Measurements from ENCODE around the gene CCDC88C.
"Not testable (repeated sequence)": the region's sequence is repeated elsewhere in the genome, so short reads cannot be mapped to it uniquely, and the experiment has no call there.

Gene CCDC88C

DNA sequence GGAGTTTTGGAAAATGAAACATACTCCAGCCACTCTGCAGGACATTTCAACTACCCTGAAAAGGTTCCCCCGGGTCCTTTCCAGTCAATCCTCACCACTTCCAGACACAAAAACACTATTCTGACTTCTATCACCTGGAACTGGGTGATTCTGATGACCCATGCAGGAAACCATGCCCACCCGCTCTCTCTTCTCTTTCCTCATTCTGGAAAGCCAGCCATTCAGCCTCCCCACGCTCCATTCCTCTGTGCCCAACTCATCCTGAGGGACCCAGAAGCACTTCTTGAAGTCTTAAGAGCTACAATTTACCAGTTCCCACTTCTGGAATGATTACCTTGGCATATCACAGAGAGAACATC, 3.2 kb downstream of the CCDC88C start:
- H3K36me3 ChIP-seq (ENCODE audit: control insufficient read depth, insufficient read depth, low read length) = no peaks in the 10 kb centered on the region
- no peaks in the 10 kb centered on the region for H3K27me3 ChIP-seq (ENCODE audit: control insufficient read depth, insufficient read depth, low read length)
- H3K4me3 ChIP-seq (ENCODE audit: low read length) = no peak overlapping the region
- no peak overlapping the region for H3K27ac ChIP-seq (ENCODE audit: low read depth, low read length)
- H3K9ac ChIP-seq (ENCODE audit: low read length) = no peak overlapping the region
- peaks cover 5% of the 10 kb centered on the region for H3K4me1 ChIP-seq (ENCODE audit: control insufficient read depth, insufficient read depth, low read length)

DNA sequence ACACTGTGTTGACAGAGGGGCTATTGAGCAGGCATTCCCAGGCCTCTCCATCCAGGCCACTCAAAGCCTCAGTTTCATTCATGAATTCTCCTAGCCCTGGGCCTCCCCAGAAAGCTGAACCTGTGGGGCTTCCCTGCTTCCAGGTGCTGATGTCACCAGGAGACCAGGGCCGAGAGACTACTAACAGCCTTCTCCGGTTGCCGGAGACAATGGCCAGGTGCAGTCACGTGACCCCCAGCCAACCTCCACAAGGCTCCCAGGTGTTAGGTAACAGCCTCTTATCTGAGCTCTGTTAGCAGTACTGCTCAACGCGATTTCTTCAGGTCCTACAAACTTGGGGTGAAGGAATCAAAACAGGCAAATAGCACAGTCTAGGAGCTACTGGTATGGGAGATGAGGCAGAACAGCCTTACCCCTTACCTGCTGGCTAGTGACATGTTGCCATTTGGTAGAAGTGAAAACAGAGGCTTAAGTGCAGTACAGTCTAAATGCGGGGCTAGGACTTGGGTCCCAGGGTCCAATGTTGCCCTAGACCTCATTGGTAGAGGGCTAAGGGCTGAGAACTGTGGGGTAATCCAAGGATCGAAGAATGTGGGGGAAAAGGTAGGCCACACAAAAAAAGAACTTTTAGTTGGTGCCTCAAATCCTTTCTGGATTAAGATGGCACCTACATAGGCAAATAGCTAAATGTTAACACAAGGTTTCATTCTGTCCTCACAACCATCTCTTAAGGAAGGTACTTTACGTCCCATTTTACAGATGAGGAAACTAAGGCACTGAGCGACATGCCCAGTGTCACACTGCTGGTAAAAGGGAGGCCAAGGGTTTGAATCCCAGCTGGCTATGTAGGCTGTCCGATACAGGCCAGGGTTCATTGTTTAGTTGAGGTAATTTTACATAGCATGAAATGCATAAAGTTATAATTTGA, 3.8 kb downstream of the CCDC88C start:
- H3K4me1 ChIP-seq (ENCODE audit: control insufficient read depth, insufficient read depth, low read length) = peaks cover 5% of the 10 kb centered on the region
- no peak overlapping the region for H3K4me3 ChIP-seq (ENCODE audit: low read length)
- no peaks in the 10 kb centered on the region for H3K36me3 ChIP-seq (ENCODE audit: control insufficient read depth, insufficient read depth, low read length)
- no peak overlapping the region for H3K27ac ChIP-seq (ENCODE audit: low read depth, low read length)
- no peaks in the 10 kb centered on the region for H3K27me3 ChIP-seq (ENCODE audit: control insufficient read depth, insufficient read depth, low read length)
- no peak overlapping the region for H3K9ac ChIP-seq (ENCODE audit: low read length)

DNA sequence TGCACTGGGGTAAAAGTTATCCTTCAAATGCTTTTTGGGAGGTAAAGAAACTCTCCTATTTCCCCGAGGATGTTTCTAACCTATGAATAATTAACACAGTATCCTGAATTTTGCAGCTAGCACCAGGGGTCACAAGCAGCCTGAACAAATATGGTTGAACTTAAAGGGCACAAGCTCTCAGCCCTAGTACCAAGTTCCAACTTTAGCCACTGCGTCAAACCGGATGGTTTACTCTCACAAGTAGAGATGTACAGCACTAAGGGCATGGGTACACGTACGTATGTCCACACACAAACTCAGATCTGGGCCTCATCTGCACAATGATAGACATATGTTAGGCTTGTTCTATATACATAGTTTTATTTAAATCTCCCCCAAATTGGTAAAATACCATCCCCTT, 4.7 kb downstream of the CCDC88C start:
- Histone ChIP-seq H3K4me1 (ENCODE audit: control insufficient read depth, insufficient read depth, low read length) (no peaks in the 10 kb centered on the region), H3K27ac (ENCODE audit: low read depth, low read length) (no peak overlapping the region), H3K36me3 (ENCODE audit: control insufficient read depth, insufficient read depth, low read length) (no peaks in the 10 kb centered on the region), H3K27me3 (ENCODE audit: control insufficient read depth, insufficient read depth, low read length) (no peaks in the 10 kb centered on the region), H3K9ac (ENCODE audit: low read length) (no peak overlapping the region), H3K4me3 (ENCODE audit: low read length) (no peak overlapping the region)

- Histone ChIP-seq H3K27ac (ENCODE audit: low read depth, low read length) (no peak overlapping the region), H3K36me3 (ENCODE audit: control insufficient read depth, insufficient read depth, low read length) (peaks cover 5% of the 10 kb centered on the region), H3K27me3 (ENCODE audit: control insufficient read depth, insufficient read depth, low read length) (no peaks in the 10 kb centered on the region), H3K9ac (ENCODE audit: low read length) (no peak overlapping the region), H3K4me3 (ENCODE audit: low read length) (no peak overlapping the region), H3K4me1 (ENCODE audit: control insufficient read depth, insufficient read depth, low read length) (no peaks in the 10 kb centered on the region)
Measured at GRCh38 chr14:91410771-91411536, 6.7 kb downstream of the CCDC88C start.

DNA sequence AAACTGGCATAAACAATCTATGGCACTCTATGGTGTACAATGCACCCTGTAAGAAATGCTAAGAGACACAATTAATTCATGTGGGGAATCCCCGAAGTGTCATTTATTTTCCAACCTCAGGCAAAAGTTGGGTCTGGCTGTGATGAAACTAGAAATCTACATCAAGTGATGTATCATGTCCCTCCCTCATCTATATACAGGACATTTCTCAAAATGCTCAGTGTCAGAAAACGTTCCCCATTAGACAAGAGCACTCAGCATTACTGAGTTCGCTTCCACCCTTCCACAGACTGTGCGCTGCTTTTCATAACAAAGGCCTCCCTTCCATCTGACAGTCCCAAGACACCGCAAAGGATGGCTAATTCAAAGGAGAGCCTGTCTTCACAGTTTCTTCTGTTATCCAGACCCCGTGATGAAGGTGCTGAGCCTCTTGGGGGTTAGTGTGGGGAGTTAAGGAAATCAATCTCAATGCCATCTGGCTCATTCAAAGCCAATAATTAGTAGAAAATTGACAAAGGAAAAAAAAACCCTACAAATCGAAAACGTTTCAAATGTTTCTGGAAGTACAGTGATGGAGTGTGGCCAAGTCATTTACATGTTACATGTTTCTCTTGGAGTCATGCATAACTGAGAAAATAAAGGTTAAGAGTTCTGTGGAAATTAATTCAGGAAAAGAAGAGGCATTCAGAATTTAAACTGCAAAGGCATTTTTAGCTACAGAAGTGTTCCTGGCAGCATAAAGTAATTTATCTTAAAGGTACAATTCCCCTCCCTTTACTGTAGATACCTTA, 7.5 kb downstream of the CCDC88C start:
- Histone ChIP-seq H3K4me3 (ENCODE audit: low read length) (no peak overlapping the region), H3K9ac (ENCODE audit: low read length) (no peak overlapping the region), H3K4me1 (ENCODE audit: control insufficient read depth, insufficient read depth, low read length) (no peaks in the 10 kb centered on the region), H3K36me3 (ENCODE audit: control insufficient read depth, insufficient read depth, low read length) (peaks cover 5% of the 10 kb centered on the region), H3K27ac (ENCODE audit: low read depth, low read length) (no peak overlapping the region), H3K27me3 (ENCODE audit: control insufficient read depth, insufficient read depth, low read length) (no peaks in the 10 kb centered on the region)

DNA sequence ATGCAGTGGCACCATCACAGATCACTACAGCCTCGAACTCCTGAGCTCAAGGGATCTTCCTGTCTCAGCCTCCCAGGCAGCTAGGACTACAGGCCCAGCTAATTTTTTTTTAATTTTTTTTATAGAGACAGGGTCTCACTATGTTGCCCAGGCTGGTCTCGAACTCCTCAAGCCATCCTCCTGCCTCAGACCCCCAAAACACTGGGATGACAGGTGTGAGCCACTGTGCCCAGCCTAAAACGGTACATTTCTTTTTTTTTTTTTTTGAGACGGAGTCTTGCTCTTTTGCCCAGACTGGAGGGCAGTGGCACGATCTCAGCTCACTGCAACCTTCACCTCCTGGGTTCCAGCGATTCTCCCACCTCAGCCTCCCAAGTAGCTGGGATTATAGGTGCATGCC, 8.4 kb downstream of the CCDC88C start:
- not testable (repeated sequence) for H3K9ac ChIP-seq (ENCODE audit: low read length); H3K27me3 ChIP-seq (ENCODE audit: control insufficient read depth, insufficient read depth, low read length); H3K4me3 ChIP-seq (ENCODE audit: low read length); H3K27ac ChIP-seq (ENCODE audit: low read depth, low read length); H3K36me3 ChIP-seq (ENCODE audit: control insufficient read depth, insufficient read depth, low read length); H3K4me1 ChIP-seq (ENCODE audit: control insufficient read depth, insufficient read depth, low read length)

DNA sequence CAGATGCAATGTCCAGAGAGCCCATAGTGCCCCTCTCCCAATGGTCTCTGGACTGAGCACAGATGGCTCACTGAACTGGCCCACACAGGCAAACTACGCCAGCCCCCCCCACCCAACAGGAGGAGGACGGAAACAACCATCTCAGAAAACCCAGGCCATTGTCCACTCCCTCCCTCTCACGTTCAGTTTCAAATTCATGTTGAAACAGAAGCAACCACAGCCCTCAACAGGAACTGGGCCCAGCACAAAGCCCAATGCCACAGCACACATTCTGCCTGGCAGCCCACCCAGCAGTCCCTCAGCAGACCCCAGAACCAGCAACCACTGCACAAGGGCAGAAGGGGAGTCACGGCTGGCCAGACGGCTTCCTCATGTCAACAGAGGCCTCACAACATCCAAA, 10.6 kb downstream of the CCDC88C start:
- no peaks in the 10 kb centered on the region for H3K4me1 ChIP-seq (ENCODE audit: control insufficient read depth, insufficient read depth, low read length)
- peaks cover 5% of the 10 kb centered on the region for H3K36me3 ChIP-seq (ENCODE audit: control insufficient read depth, insufficient read depth, low read length)
- H3K27ac ChIP-seq (ENCODE audit: low read depth, low read length) = no peak overlapping the region
- no peaks in the 10 kb centered on the region for H3K27me3 ChIP-seq (ENCODE audit: control insufficient read depth, insufficient read depth, low read length)
- H3K9ac ChIP-seq (ENCODE audit: low read length) = no peak overlapping the region
- no peak overlapping the region for H3K4me3 ChIP-seq (ENCODE audit: low read length)

- no peaks in the 10 kb centered on the region for H3K4me1 ChIP-seq (ENCODE audit: control insufficient read depth, insufficient read depth, low read length)
- H3K9ac ChIP-seq (ENCODE audit: low read length) = no peak overlapping the region
- H3K4me3 ChIP-seq (ENCODE audit: low read length) = no peak overlapping the region
- H3K36me3 ChIP-seq (ENCODE audit: control insufficient read depth, insufficient read depth, low read length) = peaks cover 5% of the 10 kb centered on the region
- H3K27ac ChIP-seq (ENCODE audit: low read depth, low read length) = no peak overlapping the region
- H3K27me3 ChIP-seq (ENCODE audit: control insufficient read depth, insufficient read depth, low read length) = no peaks in the 10 kb centered on the region
Measured at GRCh38 chr14:91406451-91406850, 11.2 kb downstream of the CCDC88C start.

DNA sequence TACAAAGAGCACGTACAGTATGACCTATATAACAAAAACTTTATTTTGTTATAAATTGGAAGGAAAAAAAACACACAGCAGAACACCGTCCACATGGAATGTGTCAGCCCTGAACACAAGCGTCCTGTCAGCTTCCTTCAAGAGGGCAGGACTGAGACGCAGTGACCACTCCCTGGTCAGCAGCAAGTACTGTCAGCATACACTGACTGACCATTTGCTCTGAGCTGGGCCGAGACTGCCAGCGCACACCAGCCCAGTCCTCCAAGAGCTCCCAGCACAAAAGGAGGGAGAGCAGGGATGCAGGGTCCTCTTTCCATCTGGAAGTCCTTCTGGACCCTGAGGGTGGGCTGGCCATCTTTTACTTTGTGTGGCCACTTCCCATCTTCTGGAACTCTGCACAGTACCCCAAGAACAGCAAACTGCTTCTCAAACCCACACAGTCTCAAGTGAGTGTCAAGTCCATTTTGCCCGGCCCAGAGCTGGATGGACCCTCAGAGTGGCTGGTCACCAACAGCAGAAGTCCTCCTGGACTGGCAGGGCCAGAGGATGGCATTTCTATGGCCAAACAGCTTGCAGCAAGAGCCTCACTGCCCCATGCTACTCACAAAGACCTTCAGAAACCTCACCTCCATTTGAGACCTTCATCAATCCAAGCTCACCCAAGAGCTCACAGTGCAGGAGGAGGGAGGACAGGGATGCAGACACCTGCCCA, 11.7 kb downstream of the CCDC88C start:
- H3K27ac ChIP-seq (ENCODE audit: low read depth, low read length) = no peak overlapping the region

GRCh38 chr14:91405241-91405721, 12.3 kb downstream of the CCDC88C start:
- Histone ChIP-seq H3K27ac (ENCODE audit: low read depth, low read length) (no peak overlapping the region), H3K4me3 (ENCODE audit: low read length) (no peak overlapping the region), H3K9ac (ENCODE audit: low read length) (no peak overlapping the region), H3K36me3 (ENCODE audit: control insufficient read depth, insufficient read depth, low read length) (peaks cover 5% of the 10 kb centered on the region), H3K4me1 (ENCODE audit: control insufficient read depth, insufficient read depth, low read length) (no peaks in the 10 kb centered on the region), H3K27me3 (ENCODE audit: control insufficient read depth, insufficient read depth, low read length) (no peaks in the 10 kb centered on the region)

More for the DNA sequence above, 11.7 kb downstream of the CCDC88C start:
- Histone ChIP-seq H3K27me3 (ENCODE audit: control insufficient read depth, insufficient read depth, low read length) (no peaks in the 10 kb centered on the region), H3K4me3 (ENCODE audit: low read length) (no peak overlapping the region), H3K9ac (ENCODE audit: low read length) (no peak overlapping the region), H3K4me1 (ENCODE audit: control insufficient read depth, insufficient read depth, low read length) (no peaks in the 10 kb centered on the region), H3K36me3 (ENCODE audit: control insufficient read depth, insufficient read depth, low read length) (peaks cover 5% of the 10 kb centered on the region)

GRCh38 chr14:91402771-91403600, 14.6 kb downstream of the CCDC88C start:
- no peaks in the 10 kb centered on the region for H3K4me1 ChIP-seq (ENCODE audit: control insufficient read depth, insufficient read depth, low read length)
- H3K4me3 ChIP-seq (ENCODE audit: low read length) = peak overlapping the region; percentile 35
- no peaks in the 10 kb centered on the region for H3K27me3 ChIP-seq (ENCODE audit: control insufficient read depth, insufficient read depth, low read length)
- H3K27ac ChIP-seq (ENCODE audit: low read depth, low read length) = no peak overlapping the region
- no peak overlapping the region for H3K9ac ChIP-seq (ENCODE audit: low read length)
- H3K36me3 ChIP-seq (ENCODE audit: control insufficient read depth, insufficient read depth, low read length) = peaks cover 5% of the 10 kb centered on the region

All from rectal smooth muscle tissue (tissue), 1 donor.